ENCODE data around the gene PKN1. TPM values are rescaled to one million over a fixed set of nuclear protein-coding genes. Genes with fewer than 3 reads are reported as not detected.

PKN1 gene
- total RNA-seq, 1 donor from 2014 or later, result 204 TPM

- H3K27ac Mint-ChIP-seq (ENCODE audit: unreplicated experiment), result no peak overlapping the region
- H3K36me3 Mint-ChIP-seq (ENCODE audit: low read depth), result peaks cover 18% of the 10 kb centered on the region
- no peak for DNase-seq (ENCODE audit: low spot score)
- no peak overlapping the region for H3K4me3 Mint-ChIP-seq (ENCODE audit: unreplicated experiment)
- TF ChIP-seq, protein P1, sequence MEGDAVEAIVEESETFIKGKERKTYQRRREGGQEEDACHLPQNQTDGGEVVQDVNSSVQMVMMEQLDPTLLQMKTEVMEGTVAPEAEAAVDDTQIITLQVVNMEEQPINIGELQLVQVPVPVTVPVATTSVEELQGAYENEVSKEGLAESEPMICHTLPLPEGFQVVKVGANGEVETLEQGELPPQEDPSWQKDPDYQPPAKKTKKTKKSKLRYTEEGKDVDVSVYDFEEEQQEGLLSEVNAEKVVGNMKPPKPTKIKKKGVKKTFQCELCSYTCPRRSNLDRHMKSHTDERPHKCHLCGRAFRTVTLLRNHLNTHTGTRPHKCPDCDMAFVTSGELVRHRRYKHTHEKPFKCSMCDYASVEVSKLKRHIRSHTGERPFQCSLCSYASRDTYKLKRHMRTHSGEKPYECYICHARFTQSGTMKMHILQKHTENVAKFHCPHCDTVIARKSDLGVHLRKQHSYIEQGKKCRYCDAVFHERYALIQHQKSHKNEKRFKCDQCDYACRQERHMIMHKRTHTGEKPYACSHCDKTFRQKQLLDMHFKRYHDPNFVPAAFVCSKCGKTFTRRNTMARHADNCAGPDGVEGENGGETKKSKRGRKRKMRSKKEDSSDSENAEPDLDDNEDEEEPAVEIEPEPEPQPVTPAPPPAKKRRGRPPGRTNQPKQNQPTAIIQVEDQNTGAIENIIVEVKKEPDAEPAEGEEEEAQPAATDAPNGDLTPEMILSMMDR (IDR thresholded peaks at IDR 0.05), result no peak
- no peaks in the 10 kb centered on the region for H3K9me3 Mint-ChIP-seq (ENCODE audit: low read depth)
- H3K27me3 Mint-ChIP-seq (ENCODE audit: low read depth), result no peaks in the 10 kb centered on the region
- H3K4me1 Mint-ChIP-seq (ENCODE audit: low read depth), result peaks cover 23% of the 10 kb centered on the region
Measured at GRCh38 chr19:14405380-14405757, 27.7 kb upstream of the PKN1 start.

- no peak for DNase-seq (ENCODE audit: low spot score)
- peaks cover 19% of the 10 kb centered on the region for H3K4me1 Mint-ChIP-seq (ENCODE audit: low read depth)
- TF ChIP-seq, protein P1 (IDR thresholded peaks at IDR 0.05), result peak; percentile 95
- no peak overlapping the region for H3K27ac Mint-ChIP-seq (ENCODE audit: unreplicated experiment)
- H3K27me3 Mint-ChIP-seq (ENCODE audit: low read depth), result no peaks in the 10 kb centered on the region
- no peaks in the 10 kb centered on the region for H3K9me3 Mint-ChIP-seq (ENCODE audit: low read depth)
- H3K36me3 Mint-ChIP-seq (ENCODE audit: low read depth), result peaks cover 21% of the 10 kb centered on the region
- no peak overlapping the region for H3K4me3 Mint-ChIP-seq (ENCODE audit: unreplicated experiment)
Measured at GRCh38 chr19:14405758-14406644, 27.1 kb upstream of the PKN1 start.

DNA sequence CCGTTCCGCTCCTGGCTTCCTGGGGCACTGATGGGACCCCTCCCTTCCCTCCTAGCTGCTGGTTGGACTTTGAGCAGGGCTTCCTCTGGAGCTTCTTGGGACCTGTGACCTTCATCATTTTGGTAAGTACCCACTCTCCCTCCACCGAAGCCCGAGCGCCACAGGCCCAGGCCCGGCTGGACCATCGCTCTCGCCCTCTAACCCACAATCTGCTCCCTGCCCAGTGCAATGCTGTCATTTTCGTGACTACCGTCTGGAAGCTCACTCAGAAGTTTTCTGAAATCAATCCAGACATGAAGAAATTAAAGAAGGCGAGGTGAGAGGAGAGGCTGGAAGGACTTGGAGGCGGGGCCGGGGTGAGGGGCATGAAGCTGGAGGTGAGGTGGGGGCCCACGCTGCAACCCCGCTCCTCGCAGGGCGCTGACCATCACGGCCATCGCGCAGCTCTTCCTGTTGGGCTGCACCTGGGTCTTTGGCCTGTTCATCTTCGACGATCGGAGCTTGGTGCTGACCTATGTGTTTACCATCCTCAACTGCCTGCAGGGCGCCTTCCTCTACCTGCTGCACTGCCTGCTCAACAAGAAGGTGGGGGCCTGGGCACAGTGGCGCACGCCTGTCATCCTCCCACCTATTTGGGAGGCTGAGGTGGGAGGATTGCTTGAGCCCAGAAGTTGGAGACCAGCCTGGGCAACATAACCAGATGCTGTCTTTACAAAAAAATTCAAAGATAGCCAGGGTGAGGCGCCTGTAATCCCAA is 26.3 kb upstream of the PKN1 start:
- H3K4me3 Mint-ChIP-seq (ENCODE audit: unreplicated experiment), result no peak overlapping the region
- peaks cover 13% of the 10 kb centered on the region for H3K4me1 Mint-ChIP-seq (ENCODE audit: low read depth)
- H3K9me3 Mint-ChIP-seq (ENCODE audit: low read depth), result no peaks in the 10 kb centered on the region
- TF ChIP-seq, protein P1 (IDR thresholded peaks at IDR 0.05), result no peak
- DNase-seq (ENCODE audit: low spot score), result no peak
- no peak overlapping the region for H3K27ac Mint-ChIP-seq (ENCODE audit: unreplicated experiment)
- peaks cover 24% of the 10 kb centered on the region for H3K36me3 Mint-ChIP-seq (ENCODE audit: low read depth)
- H3K27me3 Mint-ChIP-seq (ENCODE audit: low read depth), result no peaks in the 10 kb centered on the region

- no peak for DNase-seq (ENCODE audit: low spot score)
- no peak overlapping the region for H3K27ac Mint-ChIP-seq (ENCODE audit: unreplicated experiment)
- no peaks in the 10 kb centered on the region for H3K27me3 Mint-ChIP-seq (ENCODE audit: low read depth)
- H3K36me3 Mint-ChIP-seq (ENCODE audit: low read depth), result peaks cover 26% of the 10 kb centered on the region
- H3K9me3 Mint-ChIP-seq (ENCODE audit: low read depth), result no peaks in the 10 kb centered on the region
- H3K4me1 Mint-ChIP-seq (ENCODE audit: low read depth), result peaks cover 7% of the 10 kb centered on the region
- H3K4me3 Mint-ChIP-seq (ENCODE audit: unreplicated experiment), result no peak overlapping the region
- TF ChIP-seq, protein P1 (IDR thresholded peaks at IDR 0.05), result no peak
Measured at GRCh38 chr19:14407605-14408484, 25.3 kb upstream of the PKN1 start.

Measured in chondrocyte (in vitro differentiated cells).